NCI-H2196 treated with DMSO at 0.1 percent for 48 hours (cell line): Measurements from ENCODE around the gene CFAP45.

Experiments
- DNase-seq: peaks from one replicate; lab custom pipeline; 2025; ENCODE audit not compliant: unreplicated experiment; lab: John Stamatoyannopoulos, UW

CFAP45 gene

DNA sequence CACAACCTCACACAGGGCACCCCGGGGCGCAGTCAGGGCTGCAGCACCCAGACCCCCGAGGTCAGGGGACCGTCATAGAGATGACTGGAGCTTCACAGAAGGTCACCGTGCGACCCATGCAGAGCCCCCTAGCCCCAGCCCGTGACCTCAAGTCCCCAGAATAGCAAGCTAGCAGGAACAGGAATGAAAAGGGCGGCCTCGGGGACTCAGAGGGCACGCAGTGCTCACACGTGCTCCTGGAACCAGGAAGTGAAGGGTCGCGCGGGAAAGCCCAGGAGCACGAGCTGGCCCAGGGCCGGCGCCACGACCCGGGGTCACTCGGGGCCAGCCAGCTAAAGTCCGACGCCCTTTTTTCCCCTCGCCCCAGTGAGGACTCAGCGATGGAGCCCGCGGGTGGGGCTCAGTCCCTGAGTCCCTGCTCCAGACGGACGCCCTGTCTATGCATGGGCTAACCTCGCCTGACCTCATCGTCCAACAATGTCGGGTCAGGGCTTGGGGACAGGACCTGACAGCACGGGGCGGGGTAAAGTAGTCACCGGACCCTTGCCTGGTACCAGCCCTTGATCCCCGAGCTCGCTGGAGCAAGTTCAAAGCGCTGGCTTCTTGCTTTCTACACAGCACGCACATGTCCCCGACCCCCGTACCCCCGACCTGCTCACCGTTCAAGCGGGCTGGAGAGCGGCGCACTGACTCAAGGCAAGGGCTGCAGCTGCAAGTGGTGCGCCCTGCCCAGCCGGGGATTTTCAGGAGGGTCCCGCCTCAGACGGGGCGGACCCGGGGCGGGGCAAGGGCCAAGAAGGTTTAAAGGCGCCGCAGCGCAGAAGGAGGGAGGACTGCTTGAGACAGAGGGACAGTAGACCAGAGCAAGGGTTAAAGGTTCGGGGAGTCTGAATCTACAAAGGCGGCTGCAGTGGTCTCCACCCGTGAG is 25.1 kb upstream of the CFAP45 start, which contains the start of gene TAGLN2:
Gene TAGLN2 (minus strand): TSS at position 717 of the 928 bp plus-strand sequence. CDS start 4,998 bp downstream, outside the sequence.
- peak; percentile 77 for DNase-seq

DNA sequence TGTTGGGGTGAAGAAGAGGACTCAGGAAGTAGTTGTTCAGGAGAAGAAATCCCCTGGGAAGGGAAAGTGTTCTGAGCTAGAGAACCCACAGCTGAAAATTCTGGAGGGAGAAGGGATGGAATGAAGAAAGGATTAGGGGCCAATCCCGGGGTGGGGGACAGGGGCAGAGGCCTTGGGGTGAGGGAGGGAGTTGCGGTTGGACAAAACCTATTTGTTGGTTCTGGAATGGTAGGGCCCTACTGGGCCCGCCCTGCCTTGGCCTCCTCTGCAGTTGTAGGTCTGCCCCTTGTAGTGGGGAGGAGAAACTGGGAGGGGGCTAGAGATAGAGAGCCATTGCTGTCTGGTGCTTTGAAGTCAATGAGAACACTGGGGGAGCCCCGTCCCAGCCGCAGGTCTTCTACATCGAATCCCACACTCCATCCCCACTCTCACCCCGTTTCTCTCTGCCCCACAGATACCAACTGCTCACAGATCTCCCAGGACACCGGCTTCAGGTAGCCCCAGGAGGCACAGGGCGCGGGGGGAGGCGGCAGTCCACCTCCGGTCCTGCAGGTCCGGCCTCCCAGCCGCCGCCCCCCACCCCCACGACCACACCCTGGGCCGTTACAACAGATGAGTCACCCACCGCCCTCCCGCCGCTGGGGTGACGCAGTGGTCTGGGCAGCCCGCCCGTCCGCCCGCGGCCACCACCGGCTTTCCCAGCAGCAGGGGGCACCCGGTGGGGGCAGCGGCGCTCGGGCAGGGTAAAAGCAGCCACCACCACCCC is 24.2 kb upstream of the CFAP45 start:
- peak; percentile 33 for DNase-seq

DNA sequence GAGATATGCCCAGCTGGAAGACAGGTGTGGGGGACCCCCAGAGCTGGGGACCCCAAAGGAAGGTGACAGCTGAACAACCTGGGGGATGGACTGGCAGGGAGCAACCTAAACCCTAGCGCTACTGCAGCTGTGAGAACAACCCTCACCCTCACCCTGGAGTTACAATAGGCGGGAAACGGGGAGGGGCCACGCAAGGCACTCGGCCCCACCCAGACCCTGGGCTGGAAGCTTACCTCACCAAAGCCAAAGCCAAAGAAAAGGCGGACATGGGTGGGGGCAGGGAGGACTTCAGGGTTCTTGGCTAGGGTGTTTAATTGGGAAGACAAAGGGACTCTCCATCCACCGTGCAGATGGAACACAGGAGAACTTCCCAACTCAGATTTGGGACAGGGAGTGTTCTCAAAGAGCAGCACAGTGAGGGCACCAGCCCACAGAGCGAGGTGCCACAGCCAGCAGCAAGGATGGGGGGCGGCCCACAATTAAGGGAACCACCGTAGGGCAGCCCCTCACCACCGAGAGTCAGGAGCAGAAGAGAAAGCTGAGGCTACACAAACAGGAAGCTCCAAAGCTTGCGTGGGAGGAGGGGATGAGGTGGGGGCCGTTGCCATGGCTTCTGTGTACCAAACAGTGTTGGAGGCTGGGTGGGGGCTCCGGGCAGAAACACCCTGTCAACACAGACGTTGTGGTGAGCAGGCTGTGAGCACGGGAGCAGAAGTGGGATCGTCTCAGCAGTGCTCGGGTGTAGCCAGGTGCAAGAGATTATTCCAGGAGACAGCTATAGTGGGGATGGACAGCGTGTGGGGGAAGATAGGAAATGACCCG is 23.4 kb upstream of the CFAP45 start:
- peak; percentile 87 for DNase-seq

DNA sequence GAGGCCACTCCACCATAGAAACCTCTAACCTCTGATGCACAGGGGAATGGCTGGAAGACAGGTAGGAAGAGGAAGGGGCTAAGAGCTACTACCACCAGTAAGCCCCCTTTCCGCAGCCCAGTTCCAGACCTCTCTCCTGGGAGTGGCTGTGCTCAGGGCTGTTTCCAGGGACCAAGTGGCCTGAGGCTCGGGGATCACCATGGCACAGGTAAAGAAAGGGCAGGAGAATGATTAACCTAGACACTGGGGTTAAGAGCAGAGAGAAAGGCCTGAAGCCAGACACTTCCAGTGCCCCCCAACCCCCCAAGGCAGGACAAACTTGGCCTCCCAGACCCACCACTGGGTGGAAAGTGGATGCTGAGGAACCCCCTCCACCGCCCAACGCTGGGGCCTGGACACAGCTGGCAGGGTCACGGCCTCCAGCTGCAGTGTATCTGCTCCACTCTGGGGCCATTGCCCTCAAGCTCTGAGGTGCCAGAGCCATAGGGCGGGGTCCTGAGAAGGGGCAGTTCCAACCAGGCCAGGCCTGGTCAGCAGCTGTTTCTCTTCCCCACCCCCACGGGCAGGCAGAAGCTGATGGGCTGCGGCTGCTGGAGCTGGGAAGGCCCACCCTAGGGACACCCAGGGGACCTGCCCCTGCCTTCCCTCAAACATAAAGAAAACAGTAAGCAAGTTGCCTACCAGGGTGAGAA is 22.7 kb upstream of the CFAP45 start:
- no peak for DNase-seq

DNA sequence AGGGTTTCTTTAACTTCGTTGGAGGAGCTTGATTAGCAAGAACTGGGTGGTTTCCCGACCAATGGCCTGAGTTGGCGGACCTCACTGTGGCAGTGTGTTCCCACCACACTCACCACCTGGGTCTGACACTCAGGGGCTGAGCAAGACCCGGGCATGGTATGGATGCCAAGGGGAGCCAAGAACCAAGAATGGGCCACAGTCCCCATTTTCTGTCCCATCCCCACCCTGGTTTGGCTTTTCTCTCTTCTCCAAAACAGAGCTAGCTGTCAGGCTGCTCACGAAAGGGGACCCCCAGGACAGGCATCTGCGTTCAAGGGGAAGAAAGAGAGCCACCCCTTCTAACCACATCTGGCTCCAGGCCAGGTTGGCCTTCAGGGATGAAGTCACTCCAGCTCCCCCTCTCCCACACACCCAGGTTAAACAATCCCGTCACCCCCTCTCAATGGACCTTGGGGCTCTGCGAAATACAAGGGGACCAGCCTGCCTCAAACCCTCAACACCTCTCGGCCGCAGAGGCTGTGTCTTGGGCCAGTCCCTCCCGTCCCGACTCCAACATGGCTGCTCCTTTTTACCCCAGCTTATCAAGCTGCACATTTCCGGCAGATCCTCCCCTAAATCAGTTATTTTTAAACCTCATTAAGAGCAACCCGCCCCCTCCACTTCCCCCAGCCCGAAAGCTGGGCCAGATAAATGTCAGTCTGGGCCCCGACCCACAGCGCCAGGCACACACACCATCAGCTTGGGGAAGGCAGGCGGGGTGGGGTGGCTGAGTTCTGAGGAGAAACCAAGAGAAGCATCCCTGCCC is 21.9 kb upstream of the CFAP45 start:
- no peak for DNase-seq

DNA sequence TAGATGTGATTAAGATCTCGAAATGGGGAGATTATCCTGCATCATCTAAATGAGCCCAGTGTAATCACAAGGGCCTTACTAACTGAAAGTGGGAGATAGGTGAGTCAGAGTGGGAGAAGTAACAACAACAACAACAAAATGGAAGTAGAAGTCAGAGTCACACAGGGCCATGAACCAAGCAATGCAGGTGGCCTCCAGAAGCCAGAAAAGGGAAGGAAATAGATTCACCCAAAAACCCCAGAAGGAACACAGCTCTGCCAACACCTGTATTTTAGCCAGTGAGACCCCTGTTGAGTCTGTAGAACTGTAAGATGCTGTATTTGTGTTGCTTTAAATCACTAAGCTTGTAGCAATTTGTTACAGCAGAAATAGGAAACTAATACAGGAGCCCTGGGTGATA is 21.3 kb upstream of the CFAP45 start:
- no peak for DNase-seq

DNA sequence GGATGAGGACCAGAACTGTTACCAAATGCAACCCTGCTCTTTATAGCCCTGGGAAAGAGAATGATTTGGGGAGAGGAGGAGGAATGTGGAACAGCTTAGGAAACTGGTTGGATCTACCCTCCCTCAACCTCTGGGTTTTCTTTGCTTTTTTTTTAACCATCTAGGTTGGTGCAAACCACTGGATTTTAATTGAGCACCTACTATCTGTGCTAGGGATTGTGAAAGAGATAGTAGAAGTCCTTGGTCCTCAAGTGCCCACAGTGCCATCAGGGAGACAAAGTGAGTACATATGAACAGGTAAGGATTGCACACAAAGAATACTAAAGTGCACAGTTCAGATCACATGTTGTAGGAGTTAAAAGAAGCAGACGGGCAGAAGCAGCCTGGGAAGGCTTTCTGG is 20.7 kb upstream of the CFAP45 start:
- no peak for DNase-seq

DNA sequence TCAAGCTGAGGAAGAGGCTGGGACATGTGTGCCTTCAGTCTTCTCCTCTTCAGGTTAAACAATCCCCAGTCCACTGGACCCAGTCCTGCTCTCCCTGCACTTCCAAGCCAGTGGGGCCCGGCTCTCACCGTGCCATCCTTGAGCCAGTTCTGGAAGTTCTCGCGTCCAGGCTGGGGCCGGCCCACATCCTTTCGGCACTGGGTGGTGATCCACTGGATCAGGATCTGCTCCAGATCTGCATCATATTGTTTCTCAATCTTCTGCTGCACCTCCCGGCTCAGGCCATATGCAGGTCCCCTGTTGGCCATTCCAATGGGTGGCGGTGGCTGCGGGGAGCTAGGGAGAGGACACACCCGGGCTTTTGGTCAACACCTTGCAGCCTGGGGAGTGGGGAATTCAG is 20.2 kb upstream of the CFAP45 start:
- no peak for DNase-seq

- no peak for DNase-seq
These were observed 19.4 kb upstream of the CFAP45 start for GRCh38 chr1:159919236-159919865.

GRCh38 chr1:159918352-159919200 is 18.6 kb upstream of the CFAP45 start:
- no peak for DNase-seq

GRCh38 chr1:159917533-159918351 is 17.8 kb upstream of the CFAP45 start:
- DNase-seq, result no peak

GRCh38 chr1:159916242-159917051 is 16.5 kb upstream of the CFAP45 start:
- DNase-seq, result no peak

- DNase-seq, result no peak
These were observed 15.7 kb upstream of the CFAP45 start for GRCh38 chr1:159915571-159916241.

DNA sequence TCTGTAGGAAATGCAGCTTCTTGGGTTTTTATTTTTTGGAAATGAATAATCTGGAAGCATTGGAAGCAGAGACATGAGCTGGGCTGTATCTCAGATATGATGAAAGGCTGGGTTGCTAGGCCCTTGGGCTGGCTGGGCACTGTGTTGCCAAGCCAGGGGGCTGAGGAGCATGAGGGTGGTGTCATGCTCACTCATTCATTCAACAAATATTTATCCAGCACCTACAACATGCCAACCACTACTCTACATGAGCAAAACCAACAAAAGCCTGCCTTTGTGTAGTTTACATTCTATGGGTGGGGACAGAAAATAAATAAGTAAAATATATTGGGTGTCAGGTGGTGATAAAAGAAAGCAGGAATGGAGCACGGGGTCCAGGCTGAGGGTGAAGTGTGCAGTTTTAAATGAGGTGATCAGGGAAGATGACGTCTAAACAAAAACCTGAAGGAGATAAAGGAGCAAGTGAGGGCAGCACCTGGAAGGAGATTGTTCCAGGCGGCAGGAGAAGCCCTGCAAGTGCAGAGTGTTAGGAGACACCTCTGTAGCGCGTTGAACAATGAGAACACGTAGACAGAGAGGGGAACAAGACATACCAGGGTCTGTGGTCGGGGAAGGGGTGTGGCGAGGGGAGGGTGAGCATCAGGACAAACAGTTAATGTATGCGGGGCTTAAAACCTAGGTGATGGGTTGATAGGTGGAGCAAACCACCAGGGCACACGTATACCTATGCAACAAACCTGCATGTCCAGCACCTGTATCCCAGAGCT is 14.5 kb upstream of the CFAP45 start:
- no peak for DNase-seq

DNA sequence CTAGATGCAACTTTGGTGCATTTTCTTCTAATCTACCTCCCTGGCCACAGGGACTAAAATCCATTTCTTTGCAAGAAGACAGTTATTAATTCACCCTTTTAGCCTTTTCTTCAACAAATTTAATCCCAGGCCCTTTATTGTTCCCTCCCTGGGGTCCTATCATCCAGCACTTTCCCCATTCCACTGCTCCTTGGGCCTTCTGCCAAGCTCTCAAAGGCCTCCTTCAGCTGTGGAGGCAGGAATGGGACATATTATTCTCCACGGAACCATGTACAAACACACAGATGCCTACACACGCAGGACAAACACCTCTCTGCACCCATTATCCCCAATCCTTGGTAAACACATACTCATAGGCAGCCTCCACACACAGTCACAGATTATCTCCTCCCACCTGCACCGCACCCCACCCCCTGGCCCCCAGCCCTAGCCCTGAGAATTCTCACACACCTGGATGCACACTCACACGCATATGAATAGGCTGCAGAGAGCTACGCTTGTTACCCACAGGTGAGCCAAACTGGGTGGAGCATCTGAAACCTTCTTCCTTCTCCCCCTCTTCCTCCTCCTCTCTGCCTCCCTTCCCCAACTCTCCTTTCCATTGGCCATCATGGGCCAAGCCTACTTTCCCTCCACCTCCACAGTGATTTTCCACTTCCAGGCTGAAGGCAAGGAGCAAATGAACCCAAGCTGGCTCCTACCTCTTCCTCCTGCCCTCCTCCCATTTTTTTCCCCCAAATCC is 13.7 kb upstream of the CFAP45 start:
- DNase-seq, result no peak
